Stomach (tissue), 9 donors: ENCODE measurements around the gene CPLX4. TPM values are rescaled to one million over a fixed set of nuclear protein-coding genes. Genes with fewer than 3 reads are reported as not detected.

ENCODE experiments used
- DNase-seq, 2 donors: peaks; one replicate each; pipeline versions ENCODE4 v3.0.0 to v3.0.0-alpha.2; 2013 to 2019
- H3K27ac ChIP-seq, 5 donors: fragments of 200-600 bp in 4 of 5; sonication (generic) in 4 of 5; one replicate each; pipeline ENCODE4 v1.5.1; 2013 to 2019; ENCODE audit warnings: mild to moderate bottlenecking in 1 of 5, moderate library complexity in 1 of 5
- H3K27me3 ChIP-seq, 3 donors: fragments of 200-600 bp; sonication (generic); one replicate each; pipeline ENCODE4 v1.5.1; 2017 to 2019; ENCODE audit warnings: mixed run types in 1 of 3
- H3K36me3 ChIP-seq, 4 donors: fragments of 200-600 bp; sonication (generic); 1 replicate in 3 of 4; 2 replicates in 1 of 4; pipeline ENCODE4 v1.5.1; 2016 to 2019
- H3K4me1 ChIP-seq, 4 donors: fragments of 200-600 bp; sonication (generic); one replicate each; pipeline ENCODE4 v1.5.1; 2016 to 2019
- H3K4me3 ChIP-seq, 4 donors: fragments of 200-600 bp; sonication (generic) in 3 of 4; one replicate each; pipeline ENCODE4 v1.5.1; 2016 to 2019; ENCODE audit warnings: mild to moderate bottlenecking in 1 of 4
- H3K9me3 ChIP-seq, 4 donors: fragments of 200-600 bp; sonication (generic); one replicate each; pipeline ENCODE4 v1.5.1; 2016 to 2019
- EP300 ChIP-seq: sonication (generic); formaldehyde crosslinking; IDR thresholded peaks from one replicate; pipeline ENCODE4 v1.6.1; 2017; ENCODE audit warnings: antibody characterized with exemption
- POLR2A ChIP-seq, 4 donors: fragments of 450-650 bp; IDR thresholded peaks; one replicate each; pipeline ENCODE4 v1.6.1; 2016; ENCODE audit warnings: antibody characterized with exemption in 4 of 4, control low read depth in 2 of 4, mild to moderate bottlenecking in 1 of 4, moderate library complexity in 1 of 4
- POLR2AphosphoS5 ChIP-seq, 3 donors: sonication (generic); formaldehyde crosslinking; IDR thresholded peaks; one replicate each; pipeline ENCODE4 v1.6.1; 2016; ENCODE audit warnings: antibody characterized with exemption in 3 of 3
- WGBS, 5 donors: extraction: QIAGEN DNeasy Blood & Tissue Kit in 3 of 5; methylation state at CpG; one replicate each; pipeline versions ENCODE4 v1.1.5 to v1.1.7; 2013 to 2018; 5-methylcytosine and 5-hydroxymethylcytosine counted together
- intact Hi-C: fragments of 100-400 bp; cut with DNase I; formaldehyde crosslinking; loops from one replicate; pipeline ENCODE4 v1.15.1; 2023; ENCODE audit warnings: low total_unique reads
- polyA plus RNA-seq, 3 donors: library from polyadenylated mRNA; stranded (reverse); fragments of 200-250 nt; gene quantifications; one replicate each; pipeline ENCODE4 v1.2.3, GENCODE V29; 2013
- total RNA-seq, 5 donors: library from RNA; depleted of rRNA; stranded (reverse); fragments of >200 nt; gene quantifications; one replicate each; pipeline versions ENCODE4 v1.1.0 to v1.2.3, GENCODE V29; 2014 to 2016
- TF ChIP-seq, protein P1 (sequence below), 7 experiments: fragments of 450-650 bp in 4 of 7; fragments of 200-600 bp in 3 of 7; sonication (generic) in 3 of 7; IDR thresholded peaks; one replicate each; pipeline ENCODE4 v1.5.1; 2016 to 2019; ENCODE audit warnings: antibody characterized with exemption in 7 of 7, control low read depth in 2 of 7, mild to moderate bottlenecking in 1 of 7
- donor health status: healthy with polysubstance abuse.
- donor health status: Bipolar disorder and iron deficiency.
- donor health status: healthy.

CPLX4 gene
- total and polyA plus RNA-seq, 8 donors = not detected

DNA sequence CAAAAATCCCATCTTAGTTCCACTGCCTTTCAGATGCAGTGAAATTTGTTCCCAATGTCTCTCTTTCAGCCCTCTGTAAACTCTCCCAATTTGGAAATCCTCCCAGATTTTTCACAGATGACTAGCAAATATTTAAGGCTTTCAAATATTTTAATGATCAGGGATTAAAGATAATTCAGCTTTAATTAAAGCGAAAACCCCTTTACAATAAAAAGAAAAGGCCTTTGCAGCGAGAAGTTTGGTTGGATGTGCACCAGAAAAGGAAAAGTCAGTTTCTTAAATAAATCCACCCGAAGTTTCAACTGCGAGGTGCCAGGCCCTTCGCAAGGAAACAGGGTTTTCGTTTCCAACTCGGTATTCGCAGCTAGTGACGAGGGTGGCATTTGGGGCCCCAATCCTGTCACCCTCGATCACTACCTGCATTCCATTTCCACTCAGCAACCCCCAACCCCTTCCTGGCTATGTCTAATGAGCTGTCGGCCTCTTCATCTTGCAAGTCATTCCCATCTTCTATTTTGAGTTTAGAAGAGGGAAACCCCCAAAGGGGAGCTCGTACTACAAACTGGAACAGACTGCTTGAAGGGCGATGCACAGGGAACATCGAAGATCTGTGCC lies 46.7 kb downstream of the CPLX4 start:
- H3K4me3 ChIP-seq = peak overlapping the region in 2 of 4 donors; percentile 39 to 49
- H3K27ac ChIP-seq = no peak overlapping the region
- H3K27me3 ChIP-seq = peaks cover 29 to 100% (median 99%) of the 10 kb centered on the region in 3 donors
- TF ChIP-seq POLR2A (IDR thresholded peaks at IDR 0.05) (no peak), EP300 (no peak), POLR2AphosphoS5 (IDR thresholded peaks at IDR 0.05) (no peak)
- TF ChIP-seq, protein P1, sequence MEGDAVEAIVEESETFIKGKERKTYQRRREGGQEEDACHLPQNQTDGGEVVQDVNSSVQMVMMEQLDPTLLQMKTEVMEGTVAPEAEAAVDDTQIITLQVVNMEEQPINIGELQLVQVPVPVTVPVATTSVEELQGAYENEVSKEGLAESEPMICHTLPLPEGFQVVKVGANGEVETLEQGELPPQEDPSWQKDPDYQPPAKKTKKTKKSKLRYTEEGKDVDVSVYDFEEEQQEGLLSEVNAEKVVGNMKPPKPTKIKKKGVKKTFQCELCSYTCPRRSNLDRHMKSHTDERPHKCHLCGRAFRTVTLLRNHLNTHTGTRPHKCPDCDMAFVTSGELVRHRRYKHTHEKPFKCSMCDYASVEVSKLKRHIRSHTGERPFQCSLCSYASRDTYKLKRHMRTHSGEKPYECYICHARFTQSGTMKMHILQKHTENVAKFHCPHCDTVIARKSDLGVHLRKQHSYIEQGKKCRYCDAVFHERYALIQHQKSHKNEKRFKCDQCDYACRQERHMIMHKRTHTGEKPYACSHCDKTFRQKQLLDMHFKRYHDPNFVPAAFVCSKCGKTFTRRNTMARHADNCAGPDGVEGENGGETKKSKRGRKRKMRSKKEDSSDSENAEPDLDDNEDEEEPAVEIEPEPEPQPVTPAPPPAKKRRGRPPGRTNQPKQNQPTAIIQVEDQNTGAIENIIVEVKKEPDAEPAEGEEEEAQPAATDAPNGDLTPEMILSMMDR (IDR thresholded peaks at IDR 0.05) = no peak
- no peak for DNase-seq
- intact Hi-C loops = no loop called here
- H3K4me1 ChIP-seq = peaks cover 32 to 52% (median 48%) of the 10 kb centered on the region in 4 donors
- 13 to 24% (median 20%) methylated on average over 14 of the region's 14 CpGs for WGBS, 5 donors
- H3K9me3 ChIP-seq = peaks cover 0 to 11% (median 0%) of the 10 kb centered on the region in 4 donors
- H3K36me3 ChIP-seq = no peaks in the 10 kb centered on the region

GRCh38 chr18:59270689-59271257 lies 47.7 kb downstream of the CPLX4 start:
- intact Hi-C loops = no loop called here
- peaks cover 29 to 100% (median 100%) of the 10 kb centered on the region in 3 donors for H3K27me3 ChIP-seq
- DNase-seq = no peak
- TF ChIP-seq EP300 (no peak), POLR2AphosphoS5 (IDR thresholded peaks at IDR 0.05) (no peak), POLR2A (IDR thresholded peaks at IDR 0.05) (no peak)
- TF ChIP-seq, protein P1 (IDR thresholded peaks at IDR 0.05) = no peak
- H3K4me1 ChIP-seq = peaks cover 32 to 54% (median 48%) of the 10 kb centered on the region in 4 donors
- H3K9me3 ChIP-seq = peaks cover 0 to 11% (median 0%) of the 10 kb centered on the region in 4 donors
- no peaks in the 10 kb centered on the region for H3K36me3 ChIP-seq
- no peak overlapping the region for H3K27ac ChIP-seq
- H3K4me3 ChIP-seq = no peak overlapping the region
- WGBS, 5 donors = 17 to 33% (median 21%) methylated on average over 4 of the region's 4 CpGs

- H3K4me3 ChIP-seq = peak overlapping the region in 3 of 4 donors; percentile 14 to 35 (median 34)
- H3K27ac ChIP-seq = no peak overlapping the region
- 4 to 8% (median 7%) methylated on average over 15 to 17 of the region's 17 CpGs for WGBS, 5 donors
- no peak for DNase-seq
- peaks cover 0 to 20% (median 0%) of the 10 kb centered on the region in 4 donors for H3K9me3 ChIP-seq
- intact Hi-C loops = no loop called here
- H3K4me1 ChIP-seq = peaks cover 32 to 65% (median 59%) of the 10 kb centered on the region in 4 donors
- H3K36me3 ChIP-seq = no peaks in the 10 kb centered on the region
- peaks cover 31 to 100% (median 100%) of the 10 kb centered on the region in 3 donors for H3K27me3 ChIP-seq
- TF ChIP-seq POLR2A (IDR thresholded peaks at IDR 0.05) (no peak), POLR2AphosphoS5 (IDR thresholded peaks at IDR 0.05) (no peak), EP300 (no peak)
- TF ChIP-seq, protein P1 (IDR thresholded peaks at IDR 0.05) = no peak
Observed at GRCh38 chr18:59269563-59270119, 48.8 kb downstream of the CPLX4 start.

GRCh38 chr18:59268721-59269562 lies 49.5 kb downstream of the CPLX4 start:
- H3K4me1 ChIP-seq = peaks cover 30 to 66% (median 58%) of the 10 kb centered on the region in 4 donors
- WGBS, 5 donors = 1 to 4% (median 2%) methylated on average over 16 to 90 of the region's 90 CpGs

More at GRCh38 chr18:59268721-59269562, 49.5 kb downstream of the CPLX4 start:
- Histone ChIP-seq H3K4me3 (peak overlapping the region; percentile 14 to 35 (median 24)), H3K9me3 (peaks cover 0 to 21% (median 0%) of the 10 kb centered on the region in 4 donors), H3K27ac (no peak overlapping the region), H3K36me3 (no peaks in the 10 kb centered on the region), H3K27me3 (peaks cover 32 to 100% (median 100%) of the 10 kb centered on the region in 3 donors)
- intact Hi-C loops = no loop called here
- peak in 1 of 2 donors; percentile 79 for DNase-seq
- TF ChIP-seq EP300 (no peak), POLR2AphosphoS5 (IDR thresholded peaks at IDR 0.05) (no peak), POLR2A (IDR thresholded peaks at IDR 0.05) (no peak)
- TF ChIP-seq, protein P1 (IDR thresholded peaks at IDR 0.05) = no peak
